Endothelial cell of umbilical vein (primary cell): ENCODE results near the gene EFCAB13. TPM values are rescaled to one million over a fixed set of nuclear protein-coding genes. Genes with fewer than 3 reads are reported as not detected.
"Not testable (repeated sequence)": the region's sequence is repeated elsewhere in the genome, so short reads cannot be mapped to it uniquely, and the experiment has no call there.

Source experiments
- BruUV-seq: library from RNA; stranded (reverse); fragments of 400-500 nt; replicated peaks from 2 replicates; lab custom pipeline; 2021; lab: Mats Ljungman, UMichigan
- CTCF ChIA-PET: fragments of 300-600, 350-600 bp; sonication (Branson Sonifier 250); formaldehyde crosslinking; loops from one replicate; lab custom pipeline; 2021; ENCODE audit warnings: antibody characterized with exemption, inconsistent platforms; lab: Charles Lee
- POLR2A ChIA-PET: fragments of 300-600, 350-600 bp; sonication (Branson Sonifier 250); formaldehyde crosslinking; loops from one replicate; lab custom pipeline; 2021; ENCODE audit warnings: antibody characterized with exemption, inconsistent platforms; lab: Charles Lee
- DNase-seq: peaks from one replicate; pipeline ENCODE4 v3.0.0-alpha.2; 2011; ENCODE audit warnings: low read depth, low spot score
- FAIRE-seq: peaks from 2 replicates; lab custom pipeline; 2011; peaks lifted over from hg19 to GRCh38; lab: Jason Lieb, UNC
- H2AFZ ChIP-seq: 2 replicates; pipeline ENCODE4 v1.6.0; 2012; ENCODE audit warnings: low read depth, low read length, control low read depth, inconsistent platforms
- H3K27ac ChIP-seq: 2 replicates; pipeline ENCODE4 v1.5.1; 2011; ENCODE audit warnings: low read depth, mild to moderate bottlenecking, control low read depth, low read length, moderate library complexity; ENCODE audit not compliant: insufficient read depth
- H3K27me3 ChIP-seq, 2 experiments: 2 replicates each; pipeline versions ENCODE4 v1.6.0 to v1.6.1; 2011; ENCODE audit warnings: low read length in 2 of 2, mixed read lengths in 1 of 2; ENCODE audit not compliant: control insufficient read depth in 2 of 2, insufficient read depth in 2 of 2
- H3K36me3 ChIP-seq, 2 experiments: 2 replicates in 1 of 2; 3 replicates in 1 of 2; pipeline ENCODE4 v1.5.1; 2011; ENCODE audit warnings: low read length in 2 of 2, mild to moderate bottlenecking in 1 of 2, moderate library complexity in 1 of 2; ENCODE audit not compliant: control insufficient read depth in 2 of 2, insufficient read depth in 2 of 2; ENCODE audit errors: extremely low read depth in 1 of 2
- H3K4me1 ChIP-seq: 3 replicates; pipeline ENCODE4 v1.5.1; 2011; ENCODE audit warnings: mild to moderate bottlenecking, low read length; ENCODE audit not compliant: control insufficient read depth, insufficient read depth; ENCODE audit errors: extremely low read depth
- H3K4me2 ChIP-seq: 2 replicates; pipeline ENCODE4 v1.6.1; 2011; ENCODE audit warnings: low read length, control low read depth, mixed read lengths; ENCODE audit not compliant: insufficient read depth
- H3K4me3 ChIP-seq, 3 experiments: fragments of 200-600 bp in 1 of 3; sonication (generic), shearing (Covaris generic) in 1 of 3; replicated peaks in 1 of 3; 2 replicates each; pipeline ENCODE4 v1.5.1; 2011 to 2016; ENCODE audit warnings: control low read depth in 3 of 3, low read length in 3 of 3, mild to moderate bottlenecking in 2 of 3, inconsistent platforms in 1 of 3, low read depth in 1 of 3, moderate library complexity in 1 of 3; ENCODE audit not compliant: insufficient read depth in 1 of 3
- H3K79me2 ChIP-seq: 2 replicates; pipeline ENCODE4 v1.6.0; 2012; ENCODE audit warnings: low read length, inconsistent platforms; ENCODE audit not compliant: control insufficient read depth, insufficient read depth
- H3K9ac ChIP-seq: replicated peaks from 2 replicates; pipeline ENCODE3; 2011; ENCODE audit warnings: low read length, control low read depth; ENCODE audit not compliant: insufficient read depth; ENCODE audit errors: extremely low read depth
- H3K9me1 ChIP-seq: replicated peaks from 3 replicates; pipeline ENCODE4 v1.6.0; 2011; ENCODE audit warnings: mild to moderate bottlenecking, low read length; ENCODE audit not compliant: control insufficient read depth, insufficient read depth; ENCODE audit errors: extremely low read depth
- H3K9me3 ChIP-seq: replicated peaks from 2 replicates; pipeline ENCODE4 v1.5.1; 2012; ENCODE audit warnings: low read length, inconsistent platforms; ENCODE audit not compliant: control insufficient read depth, insufficient read depth
- H4K20me1 ChIP-seq: replicated peaks from 2 replicates; pipeline ENCODE3; 2011; ENCODE audit warnings: mild to moderate bottlenecking, low read length; ENCODE audit not compliant: control insufficient read depth, insufficient read depth; ENCODE audit errors: extremely low read depth
- CTCF ChIP-seq, 2 donors: IDR thresholded peaks; 1 replicate in 1 of 2; 2 replicates in 1 of 2; pipeline ENCODE4 v1.5.1; 2011; ENCODE audit warnings: low read length in 2 of 2, mild to moderate bottlenecking in 2 of 2, moderate library complexity in 2 of 2, control low read depth in 1 of 2, inconsistent platforms in 1 of 2, low read depth in 1 of 2; ENCODE audit not compliant: insufficient read depth in 1 of 2; ENCODE audit errors: extremely low read depth in 1 of 2
- MYC ChIP-seq: IDR thresholded peaks from one replicate; pipeline ENCODE4 v1.6.1; 2011; ENCODE audit warnings: mild to moderate bottlenecking, low read depth, low read length
- POLR2A ChIP-seq: IDR thresholded peaks from 2 replicates; pipeline ENCODE4 v1.6.1; 2012; ENCODE audit warnings: low read depth, mild to moderate bottlenecking, control low read depth, low read length
- POLR2AphosphoS5 ChIP-seq: IDR thresholded peaks from 2 replicates; pipeline ENCODE4 v1.6.1; 2012; ENCODE audit warnings: low read depth, mild to moderate bottlenecking, control low read depth, low read length, moderate library complexity; ENCODE audit not compliant: insufficient read depth
- dilution Hi-C: fragments of 300-500 bp; cut with MboI; formaldehyde crosslinking; loops from one replicate; pipeline ENCODE4 v1.15.0; 2019; ENCODE audit warnings: low sequenced_read_pairs; ENCODE audit not compliant: extremely low pct_ligation_motif_present
- intact Hi-C: fragments of 100-400 bp; cut with micrococcal nuclease; formaldehyde crosslinking; loops from one replicate; pipeline ENCODE4 v1.10.0; 2022
- polyA plus RNA-seq, 4 experiments: library from polyadenylated mRNA; depleted of rRNA in 3 of 4; stranded (reverse) in 3 of 4; unstranded in 1 of 4; fragments of >200 nt; gene quantifications; 2 replicates each; pipeline versions ENCODE4 v1.2.1 to v1.2.3, GENCODE V29; 2011 to 2012; ENCODE audit warnings: missing spikeins in 1 of 4
- total RNA-seq: library from RNA; stranded (reverse); gene quantifications from 2 replicates; pipeline ENCODE4 v1.2.3, GENCODE V29; 2021

Gene EFCAB13
- total and polyA plus RNA-seq, 2 donors (not counting 3 experiments of a cell fraction or from before 2014, with no cell fraction given) = 0.86 to 12.9 TPM

GRCh38 chr17:47425887-47426635 lies 102.3 kb downstream of the EFCAB13 start:
- H3K4me1 ChIP-seq, dilution Hi-C loops, POLR2A ChIA-PET, intact Hi-C loops, H3K4me3 ChIP-seq, H4K20me1 ChIP-seq, H3K36me3 ChIP-seq, FAIRE-seq, H3K27me3 ChIP-seq, CTCF ChIA-PET, H3K9ac ChIP-seq, BruUV-seq, H3K79me2 ChIP-seq, H2AFZ ChIP-seq, H3K9me3 ChIP-seq, DNase-seq, H3K4me2 ChIP-seq, H3K27ac ChIP-seq, H3K9me1 ChIP-seq: not testable (repeated sequence)

- Histone ChIP-seq H2AFZ (no peak overlapping the region), H3K9me3 (no peaks in the 10 kb centered on the region), H3K27ac (no peak overlapping the region), H3K4me2 (no peak overlapping the region), H3K79me2 (no peaks in the 10 kb centered on the region), H3K4me3 (no peak overlapping the region), H3K27me3 (no peaks in the 10 kb centered on the region), H3K9me1 (no peaks in the 10 kb centered on the region), H4K20me1 (no peaks in the 10 kb centered on the region), H3K36me3 (no peaks in the 10 kb centered on the region), H3K4me1 (no peaks in the 10 kb centered on the region), H3K9ac (no peak overlapping the region)
- CTCF ChIA-PET = no interaction called here
- POLR2A ChIA-PET = no interaction called here
- intact Hi-C loops (no loop called here), dilution Hi-C loops (no loop called here)
- BruUV-seq = no TSS peak
- FAIRE-seq = no peak
- no peak for DNase-seq
- TF ChIP-seq POLR2AphosphoS5 (no peak), POLR2A (no peak), CTCF (IDR thresholded peaks at IDR 0.05; ENCODE audit: extremely low read depth in 1 of 2, insufficient read depth in 1 of 2, low read depth in 1 of 2, low read length in 2 of 2) (no peak), MYC (no peak)
Measured at GRCh38 chr17:47427985-47428384, 104.2 kb downstream of the EFCAB13 start.

- H3K9me1 ChIP-seq, FAIRE-seq, H3K27ac ChIP-seq, H3K4me3 ChIP-seq, dilution Hi-C loops, H3K4me1 ChIP-seq, H3K9me3 ChIP-seq, H4K20me1 ChIP-seq, intact Hi-C loops, DNase-seq, H3K27me3 ChIP-seq, H3K9ac ChIP-seq, H2AFZ ChIP-seq, H3K36me3 ChIP-seq, BruUV-seq, POLR2A ChIA-PET, H3K4me2 ChIP-seq, H3K79me2 ChIP-seq: not testable (repeated sequence)
- CTCF ChIA-PET = interaction anchor here (1.4 kb wide), 1 partner anchor 8 kb away, joined by 3 read pairs; no protein-coding TSS in a partner anchor
Measured at GRCh38 chr17:47432240-47432639, 108.5 kb downstream of the EFCAB13 start.
